Measurements from ENCODE around the gene UCP2. TPM values are rescaled to one million over a fixed set of nuclear protein-coding genes. Genes with fewer than 3 reads are reported as not detected.

UCP2 gene
- polyA plus RNA-seq, 3 donors from 2014 or later: 1,092 to 2,060 (median 1,799) TPM

DNA sequence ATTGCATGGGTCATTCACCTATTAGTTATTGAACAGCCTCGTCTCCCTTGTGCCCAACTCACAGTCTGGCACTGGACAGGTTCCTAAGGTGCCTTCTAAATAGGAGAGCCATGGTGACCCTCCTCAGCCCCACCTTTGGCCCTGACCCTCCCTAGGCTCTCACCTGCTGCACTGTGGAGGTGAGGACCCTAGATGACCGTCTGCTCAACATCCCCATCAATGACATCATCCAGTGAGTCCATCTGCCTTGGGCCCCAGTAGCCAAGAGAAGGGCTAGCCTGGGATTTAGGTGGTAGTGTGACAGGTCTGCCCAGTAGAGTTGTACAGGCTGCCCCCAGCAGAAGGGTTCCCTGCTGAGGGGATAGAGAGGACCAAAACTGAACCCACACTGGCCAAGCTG lies 13.6 kb downstream of the UCP2 start:
- no peak for DNase-seq
- Mint-ChIP-seq H3K4me3 (peak overlapping the region in 2 of 5 donors; percentile 10 to 65), H3K4me1 (peaks cover 69 to 70% of the 10 kb centered on the region in 2 donors), H3K36me3 (peaks cover 0 to 3% (median 1%) of the 10 kb centered on the region in 3 donors), H3K27ac (peak overlapping the region; percentile 82 to 97 (median 90)), H3K27me3 (ENCODE audit: low read depth in 3 of 3) (peaks cover 0 to 8% (median 2%) of the 10 kb centered on the region in 3 donors), H3K9me3 (no peaks in the 10 kb centered on the region)

DNA sequence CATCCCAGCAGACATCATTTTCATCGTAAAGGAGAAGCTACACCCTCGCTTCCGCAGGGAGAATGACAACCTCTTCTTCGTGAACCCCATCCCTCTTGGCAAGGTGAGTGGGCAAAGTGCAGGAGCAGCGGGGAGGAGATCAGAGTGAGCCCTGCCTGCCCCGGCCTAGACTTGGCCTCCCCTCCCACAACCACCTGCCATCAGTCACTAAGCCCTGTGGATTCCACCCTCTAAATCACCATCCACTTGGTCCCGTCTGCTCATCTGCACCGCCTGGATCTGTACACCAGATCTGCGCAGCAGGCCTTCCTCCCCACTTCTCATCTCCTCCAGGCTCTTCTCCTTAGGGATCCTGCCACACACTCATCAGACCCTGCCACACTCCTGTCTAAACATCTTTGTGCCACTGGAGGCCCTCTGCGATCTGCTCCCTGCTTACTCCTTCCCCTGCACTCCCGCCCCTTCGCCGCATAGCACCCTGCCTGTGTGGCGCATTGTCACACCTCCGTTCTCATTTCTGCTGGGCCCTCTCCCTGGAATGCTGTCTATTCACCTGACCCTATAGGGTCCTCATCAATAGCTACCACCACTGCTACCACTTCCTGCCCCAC lies 14.2 kb downstream of the UCP2 start:
- H3K9me3 Mint-ChIP-seq: no peaks in the 10 kb centered on the region
- peaks cover 0 to 6% (median 2%) of the 10 kb centered on the region in 3 donors for H3K27me3 Mint-ChIP-seq (ENCODE audit: low read depth in 3 of 3)
- DNase-seq: no peak
- H3K27ac Mint-ChIP-seq: peak overlapping the region; percentile 71 to 97 (median 90)
- no peaks in the 10 kb centered on the region for H3K36me3 Mint-ChIP-seq
- H3K4me1 Mint-ChIP-seq: peaks cover 65 to 68% of the 10 kb centered on the region in 2 donors
- H3K4me3 Mint-ChIP-seq: peak overlapping the region in 2 of 5 donors; percentile 19 to 32

GRCh38 chr11:73965764-73966121 lies 16.9 kb downstream of the UCP2 start:
- Mint-ChIP-seq H3K4me3 (no peak overlapping the region), H3K9me3 (no peaks in the 10 kb centered on the region), H3K27me3 (ENCODE audit: low read depth in 3 of 3) (peaks cover 0 to 6% (median 1%) of the 10 kb centered on the region in 3 donors), H3K4me1 (peaks cover 38 to 40% of the 10 kb centered on the region in 2 donors), H3K36me3 (no peaks in the 10 kb centered on the region), H3K27ac (no peak overlapping the region)
- no peak for DNase-seq

GRCh38 chr11:73965076-73965763 lies 17.4 kb downstream of the UCP2 start:
- H3K4me1 Mint-ChIP-seq: peaks cover 34 to 37% of the 10 kb centered on the region in 2 donors
- H3K27ac Mint-ChIP-seq: no peak overlapping the region
- H3K36me3 Mint-ChIP-seq: no peaks in the 10 kb centered on the region
- no peak overlapping the region for H3K4me3 Mint-ChIP-seq
- no peak for DNase-seq
- H3K27me3 Mint-ChIP-seq (ENCODE audit: low read depth in 3 of 3): peaks cover 0 to 6% (median 1%) of the 10 kb centered on the region in 3 donors
- H3K9me3 Mint-ChIP-seq: no peaks in the 10 kb centered on the region

- DNase-seq: no peak
- no peaks in the 10 kb centered on the region for H3K36me3 Mint-ChIP-seq
- H3K4me3 Mint-ChIP-seq: no peak overlapping the region
- H3K9me3 Mint-ChIP-seq: no peaks in the 10 kb centered on the region
- H3K4me1 Mint-ChIP-seq: peaks cover 20 to 23% of the 10 kb centered on the region in 2 donors
- peaks cover 1 to 6% (median 3%) of the 10 kb centered on the region in 3 donors for H3K27me3 Mint-ChIP-seq (ENCODE audit: low read depth in 3 of 3)
- peak overlapping the region in 3 of 6 donors; percentile 25 to 31 (median 30) for H3K27ac Mint-ChIP-seq
These were observed 18.8 kb downstream of the UCP2 start for GRCh38 chr11:73963861-73964260.

- H3K27ac Mint-ChIP-seq: no peak overlapping the region
- peaks cover 1 to 8% (median 3%) of the 10 kb centered on the region in 3 donors for H3K27me3 Mint-ChIP-seq (ENCODE audit: low read depth in 3 of 3)
- no peaks in the 10 kb centered on the region for H3K9me3 Mint-ChIP-seq
- H3K4me1 Mint-ChIP-seq: peaks cover 9 to 16% of the 10 kb centered on the region in 2 donors
- no peak overlapping the region for H3K4me3 Mint-ChIP-seq
- no peaks in the 10 kb centered on the region for H3K36me3 Mint-ChIP-seq
- DNase-seq: no peak
These were observed 20.4 kb downstream of the UCP2 start for GRCh38 chr11:73962101-73962705.

DNA sequence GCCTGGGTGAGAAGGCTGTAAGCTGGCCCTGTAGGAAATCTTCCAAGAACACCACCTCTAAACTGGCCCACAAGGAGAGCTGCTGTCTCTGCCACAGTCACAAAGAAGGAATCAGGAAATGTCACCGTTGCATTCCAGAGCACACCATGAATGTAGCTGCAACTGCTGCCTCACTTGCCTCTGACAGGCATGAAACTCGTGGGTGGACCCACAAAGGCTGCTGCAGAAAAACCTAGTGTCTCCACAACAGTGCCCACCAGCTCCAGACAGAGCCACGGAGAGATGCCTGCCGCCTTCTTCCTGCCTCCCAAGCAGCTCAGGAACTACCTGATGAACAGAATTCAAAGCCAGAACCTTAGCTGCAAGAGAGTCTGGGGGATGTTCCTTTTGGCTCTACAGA lies 21.3 kb downstream of the UCP2 start:
- Mint-ChIP-seq H3K36me3 (no peaks in the 10 kb centered on the region), H3K4me1 (peaks cover 9 to 17% of the 10 kb centered on the region in 2 donors), H3K4me3 (no peak overlapping the region), H3K27me3 (ENCODE audit: low read depth in 3 of 3) (peaks cover 1 to 9% (median 8%) of the 10 kb centered on the region in 3 donors), H3K27ac (no peak overlapping the region), H3K9me3 (no peaks in the 10 kb centered on the region)
- DNase-seq: no peak

DNA sequence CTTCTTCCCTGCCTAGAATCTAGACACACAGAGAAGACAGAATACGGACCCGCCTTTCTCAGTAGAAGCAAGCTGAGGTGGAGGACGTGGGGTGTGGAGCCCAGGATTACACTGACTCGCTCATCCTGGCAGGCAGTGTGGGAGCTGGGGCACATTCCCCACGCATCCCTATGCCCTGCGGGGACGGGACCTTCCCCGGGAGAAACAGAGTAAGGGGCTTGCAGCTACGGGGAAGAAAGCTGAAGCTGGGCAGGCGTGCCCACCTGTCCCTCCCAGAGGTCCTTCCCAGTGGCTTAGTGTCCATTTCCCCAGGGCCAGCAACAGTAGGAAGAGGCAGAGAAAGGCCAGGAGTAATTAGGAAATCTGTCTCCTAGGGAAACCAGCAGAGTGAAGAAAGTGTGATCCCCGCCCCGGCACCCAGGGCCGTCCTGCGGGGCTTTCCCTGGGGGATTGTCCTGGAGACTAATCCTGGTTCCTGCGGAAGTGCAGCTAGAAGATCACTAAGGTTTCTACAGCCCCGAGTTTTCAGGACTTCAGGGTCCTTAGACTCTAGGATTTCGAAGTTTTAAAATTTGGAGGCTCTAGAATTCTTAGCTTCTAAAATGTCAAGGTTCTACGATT lies 24.0 kb downstream of the UCP2 start:
- peaks cover 0 to 6% of the 10 kb centered on the region in 2 donors for H3K4me1 Mint-ChIP-seq
- no peak overlapping the region for H3K4me3 Mint-ChIP-seq
- peaks cover 0 to 3% (median 0%) of the 10 kb centered on the region in 3 donors for H3K36me3 Mint-ChIP-seq
- no peak for DNase-seq
- H3K27ac Mint-ChIP-seq: no peak overlapping the region
- no peaks in the 10 kb centered on the region for H3K9me3 Mint-ChIP-seq
- peaks cover 1 to 14% (median 4%) of the 10 kb centered on the region in 3 donors for H3K27me3 Mint-ChIP-seq (ENCODE audit: low read depth in 3 of 3)

DNA sequence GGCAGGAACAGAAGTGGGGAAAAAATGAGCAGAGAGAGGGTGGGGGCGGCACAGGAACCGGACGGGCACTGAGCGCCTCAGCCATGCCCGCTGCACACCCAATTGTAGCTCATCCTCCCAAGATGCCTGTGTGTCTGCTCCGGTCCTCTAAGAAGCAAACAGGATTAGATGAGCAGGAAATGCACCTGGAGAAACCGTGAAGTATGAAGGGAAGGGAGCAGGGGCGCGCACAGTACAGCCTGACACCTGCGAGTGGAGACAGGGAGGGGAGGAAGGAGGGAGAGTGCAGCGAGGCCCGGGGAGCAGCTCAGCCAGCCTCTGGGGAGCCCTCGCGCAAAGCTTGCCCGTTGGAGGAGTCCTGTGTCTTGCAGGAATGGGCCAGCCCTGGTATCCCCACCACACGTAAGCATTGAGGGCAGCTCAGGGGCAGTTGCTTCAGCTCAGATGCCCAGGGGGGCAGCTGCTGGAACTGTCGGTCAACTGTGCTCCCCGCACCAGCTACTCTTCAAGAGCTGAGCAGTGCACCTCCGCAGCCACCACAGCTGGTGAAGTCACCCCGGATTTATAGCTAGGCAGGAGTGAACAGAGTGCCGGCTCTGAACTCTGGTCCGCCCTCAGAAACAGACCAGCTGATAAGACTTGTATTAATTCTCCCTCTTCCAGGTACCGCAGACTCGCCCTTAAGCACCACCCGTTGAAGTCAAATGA lies 24.8 kb downstream of the UCP2 start:
- Mint-ChIP-seq H3K27me3 (ENCODE audit: low read depth in 3 of 3) (peaks cover 3 to 14% (median 4%) of the 10 kb centered on the region in 3 donors), H3K36me3 (peaks cover 0 to 3% (median 0%) of the 10 kb centered on the region in 3 donors), H3K4me1 (peaks cover 0 to 6% of the 10 kb centered on the region in 2 donors), H3K9me3 (no peaks in the 10 kb centered on the region), H3K4me3 (peak overlapping the region in 1 of 5 donors; percentile 44), H3K27ac (no peak overlapping the region)
- DNase-seq: no peak

DNA sequence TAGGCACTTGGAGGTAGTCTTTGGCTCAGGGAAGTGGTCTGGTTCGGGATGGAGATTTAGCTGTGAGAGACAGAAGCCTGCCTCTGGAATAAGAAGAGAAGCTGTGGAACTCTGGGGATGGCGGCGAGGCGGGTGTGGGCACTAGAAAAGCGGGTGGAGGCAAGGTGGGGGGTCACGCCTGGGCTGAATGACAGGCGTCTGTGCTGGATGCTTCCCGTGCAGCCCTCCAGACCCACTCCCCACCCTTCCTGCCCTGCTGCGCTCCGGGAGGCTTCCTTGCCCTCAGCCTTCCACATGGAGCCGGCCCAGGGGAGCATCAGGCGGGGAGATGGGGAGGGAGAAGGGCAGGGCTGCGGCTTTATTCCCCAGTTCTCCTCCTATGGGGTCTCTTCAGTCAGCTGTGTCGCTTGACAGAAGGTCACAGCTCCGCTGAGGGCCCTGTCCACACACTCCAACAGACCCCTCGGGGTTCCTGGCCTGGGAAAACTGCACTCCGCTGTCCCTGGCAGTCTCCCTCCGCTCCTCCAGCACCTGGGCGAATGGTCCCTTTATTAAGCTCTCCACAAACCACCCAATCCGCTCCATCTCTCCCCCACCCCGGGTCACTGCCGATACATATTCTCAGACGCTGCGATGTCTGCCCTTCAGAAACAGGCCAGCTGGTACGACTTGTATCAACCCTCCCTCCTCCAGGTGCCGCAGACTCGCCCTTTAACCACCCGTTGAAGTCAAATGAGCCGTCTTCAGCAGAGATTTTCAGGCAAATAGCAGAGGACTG lies 25.6 kb downstream of the UCP2 start:
- H3K9me3 Mint-ChIP-seq: no peaks in the 10 kb centered on the region
- no peak overlapping the region for H3K27ac Mint-ChIP-seq
- peaks cover 0 to 3% (median 0%) of the 10 kb centered on the region in 3 donors for H3K36me3 Mint-ChIP-seq
- peaks cover 2 to 14% (median 4%) of the 10 kb centered on the region in 3 donors for H3K27me3 Mint-ChIP-seq (ENCODE audit: low read depth in 3 of 3)
- H3K4me3 Mint-ChIP-seq: peak overlapping the region in 1 of 5 donors; percentile 44
- H3K4me1 Mint-ChIP-seq: peaks cover 0 to 6% of the 10 kb centered on the region in 2 donors
- no peak for DNase-seq

- no peaks in the 10 kb centered on the region for H3K4me1 Mint-ChIP-seq
- peaks cover 0 to 2% (median 0%) of the 10 kb centered on the region in 6 donors for H3K9me3 Mint-ChIP-seq
- peaks cover 0 to 13% (median 4%) of the 10 kb centered on the region in 3 donors for H3K27me3 Mint-ChIP-seq (ENCODE audit: low read depth in 3 of 3)
- no peak overlapping the region for H3K4me3 Mint-ChIP-seq
- H3K27ac Mint-ChIP-seq: no peak overlapping the region
- peaks cover 0 to 4% (median 3%) of the 10 kb centered on the region in 3 donors for H3K36me3 Mint-ChIP-seq
- no peak for DNase-seq
These were observed 30.8 kb downstream of the UCP2 start for GRCh38 chr11:73951797-73952196.

- no peak for DNase-seq
- peaks cover 0 to 2% (median 0%) of the 10 kb centered on the region in 6 donors for H3K9me3 Mint-ChIP-seq
- H3K27me3 Mint-ChIP-seq (ENCODE audit: low read depth in 3 of 3): peaks cover 0 to 7% (median 4%) of the 10 kb centered on the region in 3 donors
- H3K4me1 Mint-ChIP-seq: no peaks in the 10 kb centered on the region
- no peak within 1 kb of the TSS for H3K4me3 Mint-ChIP-seq
- H3K36me3 Mint-ChIP-seq: peaks cover 0 to 4% (median 1%) of the 10 kb centered on the region in 3 donors
- no peak within 1 kb of the TSS for H3K27ac Mint-ChIP-seq
These were observed 31.6 kb downstream of the UCP2 start, which contains the start of gene DNAJB13 for GRCh38 chr11:73950869-73951710. TSS of gene DNAJB13 (plus strand) at chr11:73951026. CDS start at chr11:73951070, 44 bp downstream.
